Tibial nerve (tissue), 4 donors: ENCODE data around the gene CDS2.

Experiments used
- CTCF ChIP-seq, 5 experiments: fragments of 200-600 bp in 3 of 5; fragments of 450-650 bp in 2 of 5; sonication (generic) in 3 of 5; IDR thresholded peaks; one replicate each; pipeline ENCODE4 v1.5.1; 2016 to 2019; ENCODE audit warnings: antibody characterized with exemption in 5 of 5, mild to moderate bottlenecking in 3 of 5, moderate library complexity in 2 of 5
- EP300 ChIP-seq, 2 donors: sonication (generic); formaldehyde crosslinking; IDR thresholded peaks; one replicate each; pipeline ENCODE4 v1.6.1; 2017; ENCODE audit warnings: antibody characterized with exemption in 2 of 2, mild to moderate bottlenecking in 1 of 2
- POLR2A ChIP-seq, 2 donors: fragments of 450-650 bp; IDR thresholded peaks; one replicate each; pipeline ENCODE4 v1.6.1; 2017; ENCODE audit warnings: antibody characterized with exemption in 2 of 2, mild to moderate bottlenecking in 2 of 2, moderate library complexity in 2 of 2

DNA sequence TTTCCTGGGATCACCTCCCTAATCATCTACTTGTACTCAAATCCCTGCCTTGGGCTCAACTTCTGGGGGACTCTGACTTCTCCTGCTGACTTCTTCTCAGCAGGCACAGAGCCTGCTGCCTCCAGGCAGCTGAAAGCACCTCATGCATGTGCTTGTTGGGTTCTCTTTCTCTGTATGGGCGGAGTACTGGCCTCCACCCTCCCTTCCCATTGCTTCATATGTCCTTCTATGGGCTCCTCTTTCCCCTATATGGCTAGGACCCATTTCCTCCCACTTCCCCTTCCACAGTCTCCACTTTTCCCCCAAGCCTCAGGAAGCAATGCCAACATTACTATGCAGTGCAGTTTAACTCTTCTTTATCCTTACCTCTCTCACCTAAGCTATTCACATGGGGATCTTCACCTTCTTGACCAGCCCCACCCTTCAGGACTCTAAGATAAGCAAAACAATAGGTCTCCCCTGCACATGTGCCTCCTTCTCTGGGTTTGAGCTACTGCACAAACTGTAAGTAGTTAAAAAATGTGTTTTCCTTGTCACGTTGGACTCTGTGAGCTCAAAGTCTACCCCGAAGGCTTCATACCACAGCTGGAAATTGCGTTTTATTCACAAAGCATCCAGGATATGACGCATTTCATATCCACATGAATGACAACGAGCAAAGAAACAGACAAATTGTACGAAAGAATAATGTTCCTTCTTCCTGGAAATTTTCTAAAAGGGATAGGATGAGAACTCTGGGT, 93.7 kb downstream of the CDS2 start:
- TF ChIP-seq CTCF (IDR thresholded peaks at IDR 0.05) = no peak
- TF ChIP-seq POLR2A (IDR thresholded peaks at IDR 0.05) = no peak
- no peak for TF ChIP-seq EP300 (IDR thresholded peaks at IDR 0.05)
